Sigmoid colon (tissue), 7 donors: ENCODE data around the gene ATP5PO. TPM values are rescaled to one million over a fixed set of nuclear protein-coding genes. Genes with fewer than 3 reads are reported as not detected.

Experiments
- DNase-seq: peaks from one replicate; pipeline ENCODE4 v3.0.0-alpha.2; 2019
- H3K27ac ChIP-seq, 4 donors: fragments of 200-600 bp; sonication (generic); one replicate each; pipeline ENCODE4 v1.5.1; 2016 to 2019; ENCODE audit warnings: mild to moderate bottlenecking in 1 of 4
- H3K27me3 ChIP-seq, 3 donors: fragments of 200-600 bp; sonication (generic); one replicate each; pipeline ENCODE4 v1.5.1; 2019; ENCODE audit warnings: mild to moderate bottlenecking in 1 of 3
- H3K36me3 ChIP-seq, 4 donors: fragments of 200-600 bp; sonication (generic); one replicate each; pipeline ENCODE4 v1.5.1; 2016 to 2019
- H3K4me1 ChIP-seq, 4 donors: fragments of 200-600 bp; sonication (generic); one replicate each; pipeline ENCODE4 v1.5.1; 2017 to 2019
- H3K4me3 ChIP-seq, 4 donors: fragments of 200-600 bp; sonication (generic); one replicate each; pipeline ENCODE4 v1.5.1; 2017 to 2019; ENCODE audit warnings: mild to moderate bottlenecking in 2 of 4, moderate library complexity in 1 of 4
- H3K9me3 ChIP-seq, 4 donors: fragments of 200-600 bp in 3 of 4; sonication (generic) in 3 of 4; one replicate each; pipeline versions ENCODE4 v1.5.1 to v1.6.1; 2013 to 2019
- CTCF ChIP-seq, 4 experiments: fragments of 450-650 bp in 3 of 4; fragments of 200-600 bp in 1 of 4; IDR thresholded peaks; one replicate each; pipeline ENCODE4 v1.5.1; 2016 to 2019; ENCODE audit warnings: antibody characterized with exemption in 4 of 4, mild to moderate bottlenecking in 3 of 4, moderate library complexity in 2 of 4
- EP300 ChIP-seq, 4 donors: sonication (generic); formaldehyde crosslinking; IDR thresholded peaks; one replicate each; pipeline ENCODE4 v1.6.1; 2017; ENCODE audit warnings: antibody characterized with exemption in 4 of 4
- POLR2A ChIP-seq, 2 donors: fragments of 450-650 bp; IDR thresholded peaks; one replicate each; pipeline ENCODE4 v1.6.1; 2016; ENCODE audit warnings: antibody characterized with exemption in 2 of 2, mild to moderate bottlenecking in 2 of 2, moderate library complexity in 2 of 2
- POLR2AphosphoS5 ChIP-seq, 4 donors: sonication (generic); formaldehyde crosslinking; IDR thresholded peaks; one replicate each; pipeline ENCODE4 v1.6.1; 2017; ENCODE audit warnings: antibody characterized with exemption in 4 of 4
- WGBS, 2 donors: extraction: QIAGEN DNeasy Blood & Tissue Kit; methylation state at CpG; one replicate each; pipeline ENCODE4 v1.1.7; 2013; 5-methylcytosine and 5-hydroxymethylcytosine counted together
- intact Hi-C: fragments of 100-400 bp; cut with DNase I; formaldehyde crosslinking; loops from one replicate; pipeline ENCODE4 v1.15.1; 2023
- polyA plus RNA-seq, 3 donors: library from polyadenylated mRNA; stranded (reverse); fragments of 200-250 nt; gene quantifications; one replicate each; pipeline ENCODE4 v1.2.3, GENCODE V29; 2013
- total RNA-seq, 4 donors: library from RNA; depleted of rRNA; stranded (reverse); fragments of >200 nt; gene quantifications; one replicate each; pipeline ENCODE4 v1.1.0, GENCODE V29; 2016
- donor health status: healthy with polysubstance abuse.
- donor health status: Bipolar disorder and iron deficiency.
- donor health status: healthy.

ATP5PO gene
- total and polyA plus RNA-seq, 7 donors: 277 to 742 (median 414) TPM

DNA sequence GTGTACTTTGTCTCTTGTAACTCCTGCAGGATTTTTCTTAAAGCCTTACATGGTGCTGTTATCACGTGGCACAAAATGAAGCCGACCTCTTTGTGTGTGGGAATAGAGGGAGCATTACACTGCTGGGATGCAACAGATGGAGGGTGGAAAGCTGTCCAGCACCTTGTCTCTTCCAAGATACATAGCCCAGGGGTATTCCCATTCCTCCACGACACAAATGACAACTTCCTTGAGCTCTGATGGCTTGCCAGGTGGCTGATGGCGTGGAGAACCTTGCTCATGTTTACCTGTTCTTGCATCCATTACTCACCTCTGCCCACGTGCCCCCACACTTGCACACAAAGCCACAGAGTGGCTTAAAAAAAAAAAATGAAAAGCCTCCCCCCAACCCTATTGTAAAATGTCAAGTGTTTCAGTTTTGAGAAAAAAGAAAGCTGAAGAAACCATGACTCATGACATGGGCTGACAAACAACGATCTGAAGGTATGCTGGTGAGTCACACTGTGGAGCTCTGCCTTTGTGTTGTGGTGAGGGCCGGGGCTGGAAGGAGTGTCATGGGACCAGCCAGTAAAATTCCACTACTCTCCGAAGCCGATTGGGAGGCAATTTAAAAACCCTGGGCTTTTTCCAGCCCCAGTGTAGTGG lies 32.0 kb upstream of the ATP5PO start:
- DNase-seq: peak; percentile 96
- H3K36me3 ChIP-seq: no peaks in the 10 kb centered on the region
- H3K4me1 ChIP-seq: peaks cover 0 to 33% (median 31%) of the 10 kb centered on the region in 4 donors
- H3K9me3 ChIP-seq: no peaks in the 10 kb centered on the region
- 10 to 27% methylated on average over 9 of the region's 9 CpGs for WGBS, 2 donors
- TF ChIP-seq CTCF (IDR thresholded peaks at IDR 0.05): no peak
- peak; percentile 41 to 89 (median 57) for TF ChIP-seq POLR2AphosphoS5 (IDR thresholded peaks at IDR 0.05)
- TF ChIP-seq POLR2A (IDR thresholded peaks at IDR 0.05): no peak
- TF ChIP-seq EP300 (IDR thresholded peaks at IDR 0.05): peak in 2 of 4 donors; percentile 12 to 92
- intact Hi-C loops: loop anchor here (2.0 to 5.0 kb wide), 2 partner anchors 125 to 180 kb away; partner anchors contain the start of genes MRPS6 and SLC5A3
- no peaks in the 10 kb centered on the region for H3K27me3 ChIP-seq
- H3K4me3 ChIP-seq: peak overlapping the region in 3 of 4 donors; percentile 19 to 26 (median 21)
- H3K27ac ChIP-seq: peak overlapping the region; percentile 82 to 94 (median 88)

DNA sequence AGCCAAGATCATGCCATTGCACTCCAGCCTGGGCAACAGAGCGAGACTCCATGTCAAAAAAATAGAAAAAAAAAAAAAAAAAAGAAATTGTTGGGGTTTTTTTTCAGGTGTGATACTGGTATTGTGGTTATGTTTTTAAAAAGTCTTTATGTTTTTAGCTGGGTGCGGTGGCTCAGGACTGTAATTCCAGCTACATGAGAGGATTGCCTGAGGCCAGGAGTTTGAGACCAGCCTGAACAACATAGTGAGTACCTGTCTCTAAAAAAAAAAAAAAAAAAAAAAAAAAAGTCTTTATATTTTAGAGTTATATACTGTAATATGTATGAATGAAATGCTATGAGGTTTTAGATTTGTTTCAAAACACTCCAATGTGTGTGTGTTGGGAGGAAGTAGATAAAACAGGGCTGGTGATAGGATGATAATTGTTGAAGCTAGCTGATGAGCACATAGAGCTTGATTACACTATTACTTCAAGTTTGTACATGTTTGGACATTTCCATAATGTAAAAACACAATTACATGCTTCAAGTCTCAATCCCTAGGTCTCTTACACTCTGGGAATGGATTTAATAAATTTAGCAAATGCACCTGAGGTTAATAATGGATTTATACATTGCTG lies 30.2 kb upstream of the ATP5PO start:
- TF ChIP-seq POLR2AphosphoS5 (IDR thresholded peaks at IDR 0.05) (no peak), CTCF (IDR thresholded peaks at IDR 0.05) (no peak), EP300 (IDR thresholded peaks at IDR 0.05) (no peak), POLR2A (IDR thresholded peaks at IDR 0.05) (no peak)
- no peaks in the 10 kb centered on the region for H3K36me3 ChIP-seq
- 87 to 96% methylated on average over 2 of the region's 2 CpGs for WGBS, 2 donors
- DNase-seq: no peak
- no peaks in the 10 kb centered on the region for H3K9me3 ChIP-seq
- peaks cover 0 to 42% (median 41%) of the 10 kb centered on the region in 4 donors for H3K4me1 ChIP-seq
- no peak overlapping the region for H3K4me3 ChIP-seq
- H3K27me3 ChIP-seq: no peaks in the 10 kb centered on the region
- H3K27ac ChIP-seq: peak overlapping the region in 2 of 4 donors; percentile 82 to 89
- intact Hi-C loops: loop anchor here (5.0 kb wide), 1 partner anchor 182 kb away; no protein-coding TSS in a partner anchor

DNA sequence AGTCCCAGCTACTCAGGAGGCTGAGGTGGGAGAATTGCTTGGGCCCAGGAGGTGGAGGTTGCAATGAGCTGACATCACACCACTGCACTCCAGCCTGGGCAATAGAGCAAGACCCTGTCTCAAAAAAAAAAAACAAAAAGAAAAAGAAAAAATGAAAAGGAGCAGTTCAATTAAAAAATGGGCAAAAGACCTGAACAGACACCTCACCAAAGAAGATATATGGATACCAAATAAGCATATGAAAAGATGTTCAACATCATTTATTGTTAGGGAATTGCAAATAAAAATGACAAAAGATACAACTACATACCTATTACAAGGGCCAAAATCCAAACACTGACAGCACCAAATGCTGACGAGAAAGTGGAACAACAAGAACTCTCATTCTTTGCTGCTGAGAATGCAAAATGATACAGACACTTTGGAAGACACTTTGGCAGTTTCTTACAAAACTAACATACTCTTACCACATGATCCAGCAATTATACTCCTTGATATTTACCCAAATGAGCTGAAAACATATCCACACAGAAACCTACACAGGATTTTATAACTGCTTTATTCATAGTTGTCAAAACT lies 28.7 kb upstream of the ATP5PO start:
- Histone ChIP-seq H3K36me3 (no peaks in the 10 kb centered on the region), H3K4me1 (peaks cover 0 to 57% (median 55%) of the 10 kb centered on the region in 4 donors), H3K9me3 (no peaks in the 10 kb centered on the region), H3K27ac (no peak overlapping the region), H3K4me3 (no peak overlapping the region), H3K27me3 (no peaks in the 10 kb centered on the region)
- no peak for DNase-seq
- intact Hi-C loops: no loop called here
- 95 to 100% methylated on average over 1 of the region's 1 CpG for WGBS, 2 donors
- TF ChIP-seq EP300 (IDR thresholded peaks at IDR 0.05) (no peak), POLR2AphosphoS5 (IDR thresholded peaks at IDR 0.05) (no peak), CTCF (IDR thresholded peaks at IDR 0.05) (no peak), POLR2A (IDR thresholded peaks at IDR 0.05) (no peak)

DNA sequence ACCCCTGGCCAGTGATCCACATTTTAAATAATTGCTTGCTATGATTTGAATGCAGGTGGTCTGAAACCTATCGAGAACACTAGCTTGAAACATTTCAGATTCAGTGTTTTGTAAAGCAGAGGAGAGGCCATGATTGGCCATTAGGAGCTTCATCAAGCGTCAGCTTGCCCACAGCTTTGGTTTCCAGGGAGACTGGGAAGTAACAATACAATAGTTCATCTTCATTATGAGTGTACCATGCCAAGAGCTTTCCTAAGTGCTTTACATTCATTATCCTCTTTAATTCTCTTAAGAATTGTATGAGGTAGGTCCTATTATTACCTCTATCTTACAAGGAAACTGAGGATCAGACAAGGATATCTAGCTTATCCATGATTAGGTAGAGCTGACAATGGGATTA lies 27.7 kb upstream of the ATP5PO start:
- Histone ChIP-seq H3K27ac (peak overlapping the region in 2 of 4 donors; percentile 84 to 85), H3K27me3 (no peaks in the 10 kb centered on the region), H3K4me3 (no peak overlapping the region), H3K9me3 (no peaks in the 10 kb centered on the region), H3K36me3 (no peaks in the 10 kb centered on the region), H3K4me1 (peaks cover 0 to 55% (median 53%) of the 10 kb centered on the region in 4 donors)
- no peak for TF ChIP-seq CTCF (IDR thresholded peaks at IDR 0.05)
- TF ChIP-seq POLR2A (IDR thresholded peaks at IDR 0.05): no peak
- TF ChIP-seq POLR2AphosphoS5 (IDR thresholded peaks at IDR 0.05): no peak
- intact Hi-C loops: no loop called here
- DNase-seq: no peak
- 88% methylated on average over 2 of the region's 2 CpGs for WGBS, 2 donors
